B cell (primary cell): ENCODE results near the gene PTGS2.

Source experiments
- EZH2 ChIP-seq: IDR thresholded peaks from 2 replicates; pipeline ENCODE4 v1.6.1; 2012; ENCODE audit warnings: borderline replicate concordance, low read depth, mild to moderate bottlenecking, moderate library complexity, low read length; ENCODE audit not compliant: insufficient read depth, poor library complexity, severe bottlenecking
- TF ChIP-seq, protein P1 (sequence below): fragments of 200-600 bp; IDR thresholded peaks from one replicate; pipeline ENCODE4 v1.8.0; 2022; ENCODE audit warnings: antibody characterized with exemption, mild to moderate bottlenecking

- TF ChIP-seq, protein P1, sequence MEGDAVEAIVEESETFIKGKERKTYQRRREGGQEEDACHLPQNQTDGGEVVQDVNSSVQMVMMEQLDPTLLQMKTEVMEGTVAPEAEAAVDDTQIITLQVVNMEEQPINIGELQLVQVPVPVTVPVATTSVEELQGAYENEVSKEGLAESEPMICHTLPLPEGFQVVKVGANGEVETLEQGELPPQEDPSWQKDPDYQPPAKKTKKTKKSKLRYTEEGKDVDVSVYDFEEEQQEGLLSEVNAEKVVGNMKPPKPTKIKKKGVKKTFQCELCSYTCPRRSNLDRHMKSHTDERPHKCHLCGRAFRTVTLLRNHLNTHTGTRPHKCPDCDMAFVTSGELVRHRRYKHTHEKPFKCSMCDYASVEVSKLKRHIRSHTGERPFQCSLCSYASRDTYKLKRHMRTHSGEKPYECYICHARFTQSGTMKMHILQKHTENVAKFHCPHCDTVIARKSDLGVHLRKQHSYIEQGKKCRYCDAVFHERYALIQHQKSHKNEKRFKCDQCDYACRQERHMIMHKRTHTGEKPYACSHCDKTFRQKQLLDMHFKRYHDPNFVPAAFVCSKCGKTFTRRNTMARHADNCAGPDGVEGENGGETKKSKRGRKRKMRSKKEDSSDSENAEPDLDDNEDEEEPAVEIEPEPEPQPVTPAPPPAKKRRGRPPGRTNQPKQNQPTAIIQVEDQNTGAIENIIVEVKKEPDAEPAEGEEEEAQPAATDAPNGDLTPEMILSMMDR: no peak
- no peak for TF ChIP-seq EZH2
Measured at GRCh38 chr1:186689907-186690306, 9.7 kb upstream of the PTGS2 start.
